Measurements from ENCODE around the gene HOXB7. TPM values are rescaled to one million over a fixed set of nuclear protein-coding genes. Genes with fewer than 3 reads are reported as not detected.

Gene HOXB7
- total RNA-seq, 1 donor from 2014 or later = 1.0 TPM

GRCh38 chr17:48637323-48638260 is 26.8 kb upstream of the HOXB7 start:
- Histone ChIP-seq H3K4me1 (ENCODE audit: control insufficient read depth in 3 of 3, insufficient read depth in 3 of 3, low read length in 3 of 3) (peaks cover 0 to 4% (median 2%) of the 10 kb centered on the region in 3 donors), H3K27ac (ENCODE audit: low read depth, low read length) (no peak overlapping the region), H3K4me3 (ENCODE audit: low read length in 3 of 3) (no peak overlapping the region), H3K27me3 (ENCODE audit: control insufficient read depth in 3 of 3, insufficient read depth in 3 of 3, low read length in 3 of 3) (peaks cover 89 to 96% (median 95%) of the 10 kb centered on the region in 3 donors), H3K9ac (ENCODE audit: low read depth in 1 of 3, low read length in 3 of 3) (no peak overlapping the region), H3K9me3 (ENCODE audit: control insufficient read depth in 3 of 3, low read length in 3 of 3) (no peaks in the 10 kb centered on the region), H3K36me3 (ENCODE audit: control insufficient read depth in 3 of 3, insufficient read depth in 3 of 3, low read length in 3 of 3) (no peaks in the 10 kb centered on the region)

- Histone ChIP-seq H3K9me3 (ENCODE audit: control insufficient read depth in 3 of 3, low read length in 3 of 3) (no peaks in the 10 kb centered on the region), H3K27me3 (ENCODE audit: control insufficient read depth in 3 of 3, insufficient read depth in 3 of 3, low read length in 3 of 3) (peaks cover 89 to 96% (median 95%) of the 10 kb centered on the region in 3 donors), H3K27ac (ENCODE audit: low read depth, low read length) (no peak overlapping the region), H3K9ac (ENCODE audit: low read depth in 1 of 3, low read length in 3 of 3) (no peak overlapping the region), H3K4me1 (ENCODE audit: control insufficient read depth in 3 of 3, insufficient read depth in 3 of 3, low read length in 3 of 3) (peaks cover 0 to 4% (median 2%) of the 10 kb centered on the region in 3 donors), H3K36me3 (ENCODE audit: control insufficient read depth in 3 of 3, insufficient read depth in 3 of 3, low read length in 3 of 3) (no peaks in the 10 kb centered on the region), H3K4me3 (ENCODE audit: low read length in 3 of 3) (peak overlapping the region in 1 of 3 donors; percentile 23)
Measured at GRCh38 chr17:48636177-48637018, 25.6 kb upstream of the HOXB7 start.

- Histone ChIP-seq H3K36me3 (ENCODE audit: control insufficient read depth in 3 of 3, insufficient read depth in 3 of 3, low read length in 3 of 3) (no peaks in the 10 kb centered on the region), H3K27me3 (ENCODE audit: control insufficient read depth in 3 of 3, insufficient read depth in 3 of 3, low read length in 3 of 3) (peaks cover 96 to 99% (median 97%) of the 10 kb centered on the region in 3 donors), H3K27ac (ENCODE audit: low read depth, low read length) (no peak overlapping the region), H3K4me3 (ENCODE audit: low read length in 3 of 3) (no peak overlapping the region), H3K4me1 (ENCODE audit: control insufficient read depth in 3 of 3, insufficient read depth in 3 of 3, low read length in 3 of 3) (peaks cover 0 to 4% (median 2%) of the 10 kb centered on the region in 3 donors), H3K9me3 (ENCODE audit: control insufficient read depth in 3 of 3, low read length in 3 of 3) (no peaks in the 10 kb centered on the region), H3K9ac (ENCODE audit: low read depth in 1 of 3, low read length in 3 of 3) (no peak overlapping the region)
Measured at GRCh38 chr17:48634493-48635208, 23.8 kb upstream of the HOXB7 start.

- Histone ChIP-seq H3K36me3 (ENCODE audit: control insufficient read depth in 3 of 3, insufficient read depth in 3 of 3, low read length in 3 of 3) (no peaks in the 10 kb centered on the region), H3K27me3 (ENCODE audit: control insufficient read depth in 3 of 3, insufficient read depth in 3 of 3, low read length in 3 of 3) (peaks cover 97 to 99% (median 98%) of the 10 kb centered on the region in 3 donors), H3K27ac (ENCODE audit: low read depth, low read length) (no peak overlapping the region), H3K9ac (ENCODE audit: low read depth in 1 of 3, low read length in 3 of 3) (no peak overlapping the region), H3K9me3 (ENCODE audit: control insufficient read depth in 3 of 3, low read length in 3 of 3) (no peaks in the 10 kb centered on the region), H3K4me1 (ENCODE audit: control insufficient read depth in 3 of 3, insufficient read depth in 3 of 3, low read length in 3 of 3) (peaks cover 0 to 4% (median 2%) of the 10 kb centered on the region in 3 donors), H3K4me3 (ENCODE audit: low read length in 3 of 3) (no peak overlapping the region)
Measured at GRCh38 chr17:48633266-48633677, 22.5 kb upstream of the HOXB7 start.

DNA sequence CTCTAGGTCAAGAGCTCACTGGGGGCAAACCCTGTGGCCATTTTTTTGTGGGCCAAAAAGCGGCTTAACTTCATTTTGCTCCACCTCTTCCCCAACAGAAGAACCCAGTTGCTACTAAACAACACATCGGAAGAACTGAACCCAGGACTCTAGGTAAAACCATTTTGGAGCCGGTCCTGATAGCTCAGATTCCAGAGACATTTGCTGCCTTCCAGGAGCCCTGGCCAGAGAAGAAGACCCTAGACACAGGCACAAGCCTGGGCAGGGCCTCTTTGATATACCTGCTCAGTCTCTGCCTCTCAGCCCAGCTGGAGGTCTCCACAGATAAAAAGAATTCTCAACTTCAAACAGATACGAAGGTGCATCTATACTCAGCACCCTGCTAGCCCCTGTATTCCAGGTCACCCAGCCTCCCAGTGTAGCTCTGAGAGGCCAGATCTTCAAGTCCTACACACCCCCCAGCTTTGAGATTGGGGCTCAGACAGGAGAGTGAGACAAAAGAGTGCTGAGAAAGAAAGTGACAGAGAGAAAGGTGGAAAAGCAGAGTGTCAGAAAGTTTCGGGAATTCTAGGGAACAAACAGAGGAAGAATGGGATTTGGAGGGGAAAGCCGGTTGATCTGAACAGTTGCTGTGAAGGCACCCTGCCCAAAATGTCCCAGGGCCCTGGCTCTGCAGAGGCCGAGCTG is 21.9 kb upstream of the HOXB7 start:
- Histone ChIP-seq H3K4me3 (ENCODE audit: low read length in 3 of 3) (no peak overlapping the region), H3K4me1 (ENCODE audit: control insufficient read depth in 3 of 3, insufficient read depth in 3 of 3, low read length in 3 of 3) (peaks cover 0 to 4% (median 2%) of the 10 kb centered on the region in 3 donors), H3K9me3 (ENCODE audit: control insufficient read depth in 3 of 3, low read length in 3 of 3) (no peaks in the 10 kb centered on the region), H3K27me3 (ENCODE audit: control insufficient read depth in 3 of 3, insufficient read depth in 3 of 3, low read length in 3 of 3) (peaks cover 97 to 100% (median 99%) of the 10 kb centered on the region in 3 donors), H3K36me3 (ENCODE audit: control insufficient read depth in 3 of 3, insufficient read depth in 3 of 3, low read length in 3 of 3) (no peaks in the 10 kb centered on the region), H3K9ac (ENCODE audit: low read depth in 1 of 3, low read length in 3 of 3) (no peak overlapping the region), H3K27ac (ENCODE audit: low read depth, low read length) (no peak overlapping the region)

DNA sequence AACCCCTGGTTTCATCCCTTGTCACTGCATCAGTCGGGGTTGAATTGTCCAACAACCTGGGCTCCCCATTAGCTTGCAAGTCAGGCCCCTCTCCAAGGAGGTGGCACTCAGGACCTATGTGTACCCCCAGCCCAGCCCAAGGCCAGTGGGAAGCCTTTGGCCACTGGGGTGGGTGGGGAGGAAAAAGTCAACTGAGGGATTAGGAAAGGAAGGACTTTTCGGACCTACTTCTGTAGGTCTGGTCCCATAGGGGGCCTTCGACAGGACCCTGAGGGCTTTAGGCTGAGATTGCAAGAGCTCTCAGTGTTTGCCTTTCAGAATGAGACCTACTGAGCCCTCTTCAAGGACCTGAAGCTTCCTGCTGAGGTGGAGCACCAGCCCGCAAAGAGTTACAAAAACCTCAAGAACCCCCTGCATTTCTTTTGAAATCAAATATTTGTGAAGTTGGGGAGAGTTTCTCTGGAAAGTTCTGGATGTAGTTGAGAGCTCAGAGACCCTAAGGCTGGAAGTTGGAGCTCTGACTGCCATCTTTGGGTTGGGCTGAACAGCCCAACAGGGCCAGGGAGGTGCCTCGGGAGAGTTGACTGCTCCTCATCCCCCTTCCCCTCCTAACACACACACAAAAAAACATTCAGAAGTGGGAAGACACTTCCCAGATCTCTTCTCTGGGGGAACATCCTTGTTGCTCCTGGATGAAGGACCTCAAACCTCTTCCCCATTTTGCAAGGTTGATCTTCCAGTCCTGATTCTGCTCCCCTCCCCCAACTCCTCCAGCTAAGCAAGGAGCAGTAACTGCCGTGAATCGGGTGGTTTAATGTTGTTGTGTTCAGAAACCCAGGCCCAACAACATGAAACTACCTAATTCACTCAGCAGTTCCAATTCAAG is 21.1 kb upstream of the HOXB7 start:
- H3K27ac ChIP-seq (ENCODE audit: low read depth, low read length) = no peak overlapping the region

DNA sequence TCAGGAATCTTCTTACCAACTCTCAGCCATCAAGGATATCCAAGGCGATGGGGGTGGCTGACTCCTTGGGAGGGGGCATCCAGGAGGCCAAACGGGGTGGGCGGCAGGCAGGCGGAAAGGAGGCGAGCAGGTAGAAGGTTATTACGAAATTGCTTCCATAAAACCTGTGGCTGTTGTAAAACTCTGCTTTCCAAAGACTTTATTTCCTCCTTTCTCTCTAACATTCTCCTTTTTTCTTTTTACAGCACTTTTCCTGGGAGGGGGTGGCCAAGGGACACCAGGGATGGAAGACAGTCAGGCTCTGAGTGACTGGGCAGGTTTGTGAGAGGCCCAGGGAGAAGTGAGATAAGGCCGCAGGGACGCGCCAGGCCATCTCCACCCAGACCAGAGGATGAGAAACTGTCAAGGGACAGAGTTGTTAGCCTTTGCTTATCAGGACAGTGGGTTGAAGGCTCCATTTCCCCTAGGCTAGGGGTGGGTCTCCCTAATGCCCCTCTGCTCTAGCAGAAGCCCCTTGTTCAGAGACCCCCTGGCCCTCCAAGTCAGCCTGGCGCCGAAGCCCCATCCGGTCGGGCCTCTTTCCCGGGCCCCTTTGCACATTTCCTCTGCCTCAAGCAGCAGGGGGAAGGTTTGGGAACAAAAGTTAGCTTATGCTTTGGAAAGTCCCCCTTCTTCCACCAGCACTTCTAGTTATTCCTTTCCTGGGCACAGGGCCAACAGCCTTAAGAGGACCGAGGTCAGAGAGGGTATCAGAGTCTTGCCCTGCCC is 20.3 kb upstream of the HOXB7 start:
- Histone ChIP-seq H3K36me3 (ENCODE audit: control insufficient read depth in 3 of 3, insufficient read depth in 3 of 3, low read length in 3 of 3) (no peaks in the 10 kb centered on the region), H3K4me1 (ENCODE audit: control insufficient read depth in 3 of 3, insufficient read depth in 3 of 3, low read length in 3 of 3) (peaks cover 0 to 4% (median under 1%) of the 10 kb centered on the region in 3 donors), H3K9ac (ENCODE audit: low read depth in 1 of 3, low read length in 3 of 3) (no peak overlapping the region), H3K4me3 (ENCODE audit: low read length in 3 of 3) (no peak overlapping the region), H3K9me3 (ENCODE audit: control insufficient read depth in 3 of 3, low read length in 3 of 3) (no peaks in the 10 kb centered on the region), H3K27me3 (ENCODE audit: control insufficient read depth in 3 of 3, insufficient read depth in 3 of 3, low read length in 3 of 3) (peaks cover 96 to 98% (median 97%) of the 10 kb centered on the region in 3 donors), H3K27ac (ENCODE audit: low read depth, low read length) (no peak overlapping the region)

More for the DNA sequence above, 21.1 kb upstream of the HOXB7 start:
- Histone ChIP-seq H3K9me3 (ENCODE audit: control insufficient read depth in 3 of 3, low read length in 3 of 3) (no peaks in the 10 kb centered on the region), H3K36me3 (ENCODE audit: control insufficient read depth in 3 of 3, insufficient read depth in 3 of 3, low read length in 3 of 3) (no peaks in the 10 kb centered on the region), H3K4me3 (ENCODE audit: low read length in 3 of 3) (no peak overlapping the region), H3K27me3 (ENCODE audit: control insufficient read depth in 3 of 3, insufficient read depth in 3 of 3, low read length in 3 of 3) (peaks cover 97 to 99% (median 99%) of the 10 kb centered on the region in 3 donors), H3K9ac (ENCODE audit: low read depth in 1 of 3, low read length in 3 of 3) (no peak overlapping the region), H3K4me1 (ENCODE audit: control insufficient read depth in 3 of 3, insufficient read depth in 3 of 3, low read length in 3 of 3) (peaks cover 0 to 4% (median 2%) of the 10 kb centered on the region in 3 donors)
